ENCODE data around the gene TMEM267.
"Not testable (repeated sequence)": the region's sequence is repeated elsewhere in the genome, so short reads cannot be mapped to it uniquely, and the experiment has no call there.

Gene TMEM267, protein sequence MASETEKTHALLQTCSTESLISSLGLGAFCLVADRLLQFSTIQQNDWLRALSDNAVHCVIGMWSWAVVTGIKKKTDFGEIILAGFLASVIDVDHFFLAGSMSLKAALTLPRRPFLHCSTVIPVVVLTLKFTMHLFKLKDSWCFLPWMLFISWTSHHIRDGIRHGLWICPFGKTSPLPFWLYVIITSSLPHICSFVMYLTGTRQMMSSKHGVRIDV
- 4.7 to 30.2 (median 19.3) reads per million in 9 experiments for total RNA-seq

DNA sequence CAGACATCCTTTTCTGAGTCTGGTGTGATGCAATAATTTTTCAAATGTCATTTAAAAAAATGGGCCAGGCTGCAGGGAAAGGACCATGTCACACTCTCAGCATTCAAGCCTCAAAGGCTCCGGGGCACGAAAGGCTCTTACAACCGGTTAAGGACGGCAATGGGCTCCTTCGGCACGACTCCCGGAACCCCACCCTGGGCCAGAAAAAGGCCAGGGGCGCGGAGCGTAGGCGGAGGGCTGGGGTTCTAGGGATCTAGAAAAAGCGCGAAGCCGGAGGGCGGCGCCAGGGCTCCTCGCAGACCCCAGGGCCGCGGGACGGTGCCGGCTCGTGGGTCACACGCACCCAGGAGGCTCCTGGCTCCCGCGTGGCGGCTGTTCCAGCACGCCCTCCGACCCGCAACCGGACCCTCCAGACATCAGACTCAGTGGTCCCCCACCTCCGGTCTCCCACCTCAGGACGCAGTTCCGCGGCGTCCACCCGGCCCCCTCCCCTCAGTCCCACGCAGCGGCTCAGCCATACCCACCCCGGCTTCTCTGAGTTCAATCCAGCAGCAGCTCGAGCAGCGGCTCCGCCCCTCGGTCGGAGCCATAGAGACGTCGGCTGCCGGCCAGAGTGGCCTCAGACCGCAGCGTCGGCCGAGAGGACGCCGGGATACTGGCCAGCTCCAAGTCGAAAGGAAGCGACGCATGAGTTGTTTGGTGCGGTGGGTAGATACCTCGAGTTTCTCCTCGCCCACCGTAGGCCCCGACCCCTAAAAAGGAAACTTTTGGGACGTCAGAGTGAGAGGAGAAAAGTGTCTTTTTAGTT lies at the start of gene TMEM267:
Gene TMEM267 (minus strand): TSS at position 568 of the 808 bp plus-strand sequence. CDS start 29,896 bp downstream, outside the sequence.
- Mint-ChIP-seq H3K4me3 (peak within 1 kb of the TSS; percentile 86 to 90), H3K4me1 (ENCODE audit: low read depth in 2 of 2) (peaks cover 11 to 29% of the 10 kb centered on the region in 2 donors), H3K36me3 (ENCODE audit: insufficient read depth) (peaks cover 17% of the 10 kb centered on the region), H3K27ac (peak within 1 kb of the TSS; percentile 96 to 99), H3K9me3 (no peaks in the 10 kb centered on the region), H3K27me3 (no peaks in the 10 kb centered on the region)
- DNase-seq, result peak; percentile 72 to 73 (median 72)
- peak; percentile 84 for ATAC-seq (replicated peaks)

DNA sequence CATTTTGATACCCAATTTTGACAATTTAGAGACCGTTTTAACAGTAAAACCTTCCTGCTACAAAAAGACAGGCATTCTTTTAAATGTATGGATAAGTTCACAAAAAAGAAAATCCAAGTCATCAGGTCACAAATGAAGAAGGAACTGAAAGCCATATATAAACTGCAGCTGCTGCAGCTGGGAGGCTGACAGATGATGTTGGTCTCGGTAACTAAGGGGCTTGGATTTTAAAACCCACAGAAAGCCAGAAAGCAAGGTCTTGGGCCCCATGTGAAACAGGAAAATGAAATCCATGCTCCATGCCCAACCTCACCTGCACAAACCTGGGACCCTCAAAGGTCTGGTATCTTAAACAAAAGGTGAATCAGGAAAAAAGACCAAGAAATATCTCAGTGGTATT lies 47.0 kb upstream of the TMEM267 start:
- Mint-ChIP-seq H3K4me3 (no peak overlapping the region), H3K27ac (no peak overlapping the region), H3K36me3 (ENCODE audit: insufficient read depth) (peaks cover 80% of the 10 kb centered on the region), H3K9me3 (no peaks in the 10 kb centered on the region), H3K4me1 (ENCODE audit: low read depth in 2 of 2) (peaks cover 0 to 9% of the 10 kb centered on the region in 2 donors), H3K27me3 (no peaks in the 10 kb centered on the region)
- ATAC-seq (replicated peaks) (no peak), DNase-seq (no peak)

DNA sequence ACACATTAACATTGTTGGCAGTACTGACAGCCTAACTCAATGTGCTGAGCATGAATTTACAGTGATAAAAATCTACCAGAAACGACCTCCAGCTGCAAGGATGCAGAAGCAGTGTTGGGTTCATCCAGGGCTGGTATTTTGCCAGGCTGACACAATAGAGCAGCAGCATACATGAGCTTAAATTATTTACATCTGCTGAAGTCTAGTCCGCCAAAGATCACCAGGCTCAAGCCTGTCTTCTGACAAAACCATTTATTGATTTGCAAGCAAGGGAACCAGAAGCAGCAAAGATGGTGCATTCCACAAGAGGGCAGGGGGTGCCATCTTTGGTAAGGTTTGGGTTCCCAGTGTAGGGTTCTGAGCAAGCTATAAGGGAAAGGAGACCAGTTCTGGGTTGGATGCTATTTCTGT lies 40.0 kb upstream of the TMEM267 start:
- no peaks in the 10 kb centered on the region for H3K27me3 Mint-ChIP-seq
- peaks cover 15% of the 10 kb centered on the region for H3K36me3 Mint-ChIP-seq (ENCODE audit: insufficient read depth)
- no peak for ATAC-seq (replicated peaks)
- peak overlapping the region in 1 of 2 donors; percentile 57 for H3K27ac Mint-ChIP-seq
- no peaks in the 10 kb centered on the region for H3K4me1 Mint-ChIP-seq (ENCODE audit: low read depth in 2 of 2)
- H3K4me3 Mint-ChIP-seq, result no peak overlapping the region
- DNase-seq, result no peak
- H3K9me3 Mint-ChIP-seq, result no peaks in the 10 kb centered on the region

DNA sequence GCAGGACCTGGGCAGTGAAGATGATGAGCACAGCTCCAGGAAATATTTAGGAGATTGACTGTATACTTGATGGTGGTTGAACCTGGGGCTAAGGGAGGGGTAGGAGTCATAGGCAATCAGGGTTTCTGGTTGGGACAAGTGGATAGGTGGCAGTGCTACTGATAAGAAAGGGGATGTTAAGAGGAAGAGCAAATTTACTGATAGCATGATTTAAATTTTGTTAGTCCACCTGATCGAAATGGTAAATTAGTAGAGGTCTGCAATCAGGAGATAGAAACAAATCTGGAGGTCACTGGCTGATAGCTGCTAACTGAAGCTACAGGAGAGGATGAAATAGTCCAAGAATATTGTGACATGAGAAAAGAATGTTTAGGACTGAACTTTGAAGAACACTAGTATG lies 37.0 kb upstream of the TMEM267 start:
- no peak overlapping the region for H3K27ac Mint-ChIP-seq
- no peaks in the 10 kb centered on the region for H3K27me3 Mint-ChIP-seq
- H3K36me3 Mint-ChIP-seq (ENCODE audit: insufficient read depth), result peaks cover 4% of the 10 kb centered on the region
- ATAC-seq (replicated peaks) (no peak), DNase-seq (no peak)
- H3K4me1 Mint-ChIP-seq (ENCODE audit: low read depth in 2 of 2), result peaks cover 0 to 6% of the 10 kb centered on the region in 2 donors
- no peaks in the 10 kb centered on the region for H3K9me3 Mint-ChIP-seq
- no peak overlapping the region for H3K4me3 Mint-ChIP-seq

DNA sequence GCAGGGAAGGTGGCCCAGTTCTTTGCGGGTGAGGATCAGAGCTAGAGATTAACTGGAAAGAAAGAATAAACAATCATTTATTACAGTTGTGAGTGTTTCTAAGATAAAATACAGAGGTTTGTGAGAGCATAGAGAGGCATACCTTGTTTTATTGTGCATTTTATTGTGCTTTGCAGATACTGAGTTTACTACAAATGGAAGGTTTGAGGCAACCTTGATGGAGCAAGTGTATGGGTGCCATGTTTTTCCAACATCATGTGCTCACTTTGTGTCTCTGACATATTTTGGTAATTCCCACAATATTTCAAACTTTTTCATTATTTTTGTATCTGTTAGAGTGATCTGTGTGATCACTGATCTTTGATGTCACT lies 32.0 kb upstream of the TMEM267 start:
- peaks cover 13 to 24% of the 10 kb centered on the region in 2 donors for H3K4me1 Mint-ChIP-seq (ENCODE audit: low read depth in 2 of 2)
- no peaks in the 10 kb centered on the region for H3K9me3 Mint-ChIP-seq
- H3K36me3 Mint-ChIP-seq (ENCODE audit: insufficient read depth), result peaks cover 8% of the 10 kb centered on the region
- peak overlapping the region; percentile 88 to 95 for H3K27ac Mint-ChIP-seq
- no peaks in the 10 kb centered on the region for H3K27me3 Mint-ChIP-seq
- peak overlapping the region; percentile 86 to 91 for H3K4me3 Mint-ChIP-seq
- ATAC-seq (replicated peaks), result no peak
- no peak for DNase-seq

DNA sequence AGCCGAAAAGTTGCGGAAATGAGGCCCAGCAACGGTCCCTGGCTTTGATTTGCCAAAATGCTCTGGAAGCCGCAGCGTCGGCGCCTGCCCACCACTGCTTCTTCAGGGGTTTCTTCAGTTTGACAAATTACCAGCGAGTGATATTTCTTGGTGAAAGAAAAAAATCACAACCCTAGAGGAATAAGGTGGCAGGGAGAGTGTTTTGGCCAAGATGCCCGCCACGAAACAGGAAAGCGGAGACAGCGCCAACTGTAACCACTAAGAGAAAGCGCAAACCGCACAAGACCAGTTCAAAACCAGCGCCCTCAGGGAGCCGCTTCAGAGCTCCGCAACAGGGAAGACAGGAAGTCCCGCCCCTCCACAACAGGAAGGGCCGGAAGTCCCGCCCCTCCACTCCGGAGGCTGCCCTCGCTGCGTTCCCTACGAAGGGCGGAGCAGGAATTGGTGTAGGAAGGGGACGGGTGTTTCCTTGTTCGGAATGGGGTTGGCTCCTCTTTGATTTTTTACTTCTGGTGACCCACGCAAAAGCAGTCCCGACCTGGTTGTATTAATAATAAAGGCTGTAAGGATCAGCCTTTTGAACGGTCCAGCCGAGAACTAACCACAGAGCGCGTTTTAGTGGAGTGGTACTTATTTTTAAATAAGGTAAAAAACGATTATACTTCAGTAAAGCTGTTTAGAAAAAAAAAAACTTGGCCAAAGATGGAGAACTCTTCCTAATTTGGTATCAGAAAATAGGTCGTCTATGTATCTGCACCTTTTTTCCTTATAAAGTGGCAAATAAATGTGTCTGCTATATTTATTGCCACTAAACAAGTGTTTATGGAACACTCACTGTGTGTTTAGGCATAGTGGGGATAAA lies 31.4 kb upstream of the TMEM267 start, which contains the start of gene C5orf34:
Gene C5orf34 (minus strand): TSS at position 333 of the 862 bp plus-strand sequence. CDS start 5,809 bp downstream, outside the sequence.
- Mint-ChIP-seq H3K4me1 (ENCODE audit: low read depth in 2 of 2) (peaks cover 13 to 24% of the 10 kb centered on the region in 2 donors), H3K27ac (peak within 1 kb of the TSS; percentile 88 to 95), H3K4me3 (peak within 1 kb of the TSS; percentile 86 to 91), H3K9me3 (no peaks in the 10 kb centered on the region), H3K36me3 (ENCODE audit: insufficient read depth) (peaks cover 11% of the 10 kb centered on the region), H3K27me3 (no peaks in the 10 kb centered on the region)
- peak; percentile 93 for ATAC-seq (replicated peaks)
- peak; percentile 90 to 92 (median 91) for DNase-seq

DNA sequence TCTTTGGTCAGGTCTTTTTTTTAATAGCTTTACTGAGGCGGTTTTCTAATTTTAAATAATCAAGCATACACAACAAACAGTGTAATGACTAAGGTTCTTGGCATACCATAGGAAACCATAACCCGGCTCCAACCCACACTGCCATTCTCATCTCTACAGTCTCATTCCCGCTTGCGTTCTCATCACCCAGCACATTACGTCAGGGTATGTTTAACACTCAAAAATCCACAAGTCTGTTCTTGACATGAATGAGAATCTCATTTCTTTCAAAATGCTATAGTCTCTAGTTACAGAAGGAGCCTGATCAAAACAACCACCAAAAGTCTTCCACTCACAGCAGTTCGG lies 30.8 kb upstream of the TMEM267 start:
- DNase-seq, result no peak
- Mint-ChIP-seq H3K9me3 (no peaks in the 10 kb centered on the region), H3K27ac (peak overlapping the region; percentile 88 to 95), H3K27me3 (no peaks in the 10 kb centered on the region), H3K36me3 (ENCODE audit: insufficient read depth) (peaks cover 10% of the 10 kb centered on the region), H3K4me3 (peak overlapping the region; percentile 86 to 91), H3K4me1 (ENCODE audit: low read depth in 2 of 2) (peaks cover 13 to 24% of the 10 kb centered on the region in 2 donors)
- ATAC-seq (replicated peaks), result peak; percentile 47

DNA sequence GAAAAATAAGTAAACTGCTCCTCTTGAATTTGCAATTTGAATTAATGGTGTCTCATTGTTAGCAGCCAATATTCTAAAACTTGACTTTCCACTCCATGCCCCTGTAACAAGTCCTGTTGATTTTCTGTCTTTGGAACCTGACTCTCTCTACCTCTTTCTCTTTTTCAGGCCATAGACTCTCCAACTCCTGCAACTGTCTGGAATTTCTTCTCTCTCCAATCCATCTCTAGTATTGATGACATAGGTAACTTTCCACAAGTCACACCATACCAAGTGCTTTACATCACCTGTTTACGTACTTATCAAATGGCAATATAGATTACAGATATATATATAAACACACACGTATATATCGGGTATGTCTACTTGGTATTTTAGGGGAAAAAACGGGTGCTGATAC lies 30.4 kb upstream of the TMEM267 start:
- ATAC-seq (replicated peaks) (no peak), DNase-seq (no peak)
- H3K36me3 Mint-ChIP-seq (ENCODE audit: insufficient read depth), result peaks cover 8% of the 10 kb centered on the region
- H3K27me3 Mint-ChIP-seq, result no peaks in the 10 kb centered on the region
- peak overlapping the region; percentile 86 to 91 for H3K4me3 Mint-ChIP-seq
- peak overlapping the region; percentile 88 to 95 for H3K27ac Mint-ChIP-seq
- no peaks in the 10 kb centered on the region for H3K9me3 Mint-ChIP-seq
- peaks cover 13 to 24% of the 10 kb centered on the region in 2 donors for H3K4me1 Mint-ChIP-seq (ENCODE audit: low read depth in 2 of 2)

DNA sequence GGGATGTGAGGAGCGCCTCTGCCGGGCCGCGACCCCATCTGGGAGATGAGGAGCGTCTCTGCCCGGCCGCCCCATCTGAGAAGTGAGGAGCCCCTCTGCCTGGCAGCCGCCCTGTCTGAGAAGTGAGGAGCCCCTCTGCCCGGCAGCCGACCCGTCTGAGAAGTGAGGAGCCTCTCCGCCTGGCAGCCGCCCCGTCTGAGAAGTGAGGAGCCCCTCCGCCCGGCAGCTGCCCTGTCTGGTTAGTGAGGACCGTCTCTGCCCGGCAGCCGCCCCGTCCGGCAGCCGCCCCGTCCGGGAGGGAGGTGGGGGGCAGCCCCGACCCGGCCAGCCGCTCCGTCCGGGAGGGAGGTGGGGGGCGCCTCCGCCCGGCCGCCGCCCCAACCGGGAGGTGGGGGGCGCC lies 27.4 kb upstream of the TMEM267 start:
- H3K27me3 Mint-ChIP-seq; DNase-seq; H3K4me3 Mint-ChIP-seq; ATAC-seq (replicated peaks); H3K27ac Mint-ChIP-seq; H3K9me3 Mint-ChIP-seq: not testable (repeated sequence)
- H3K36me3 Mint-ChIP-seq (ENCODE audit: insufficient read depth), result peaks cover 12% of the 10 kb centered on the region
- peaks cover 13 to 19% of the 10 kb centered on the region in 2 donors for H3K4me1 Mint-ChIP-seq (ENCODE audit: low read depth in 2 of 2)

DNA sequence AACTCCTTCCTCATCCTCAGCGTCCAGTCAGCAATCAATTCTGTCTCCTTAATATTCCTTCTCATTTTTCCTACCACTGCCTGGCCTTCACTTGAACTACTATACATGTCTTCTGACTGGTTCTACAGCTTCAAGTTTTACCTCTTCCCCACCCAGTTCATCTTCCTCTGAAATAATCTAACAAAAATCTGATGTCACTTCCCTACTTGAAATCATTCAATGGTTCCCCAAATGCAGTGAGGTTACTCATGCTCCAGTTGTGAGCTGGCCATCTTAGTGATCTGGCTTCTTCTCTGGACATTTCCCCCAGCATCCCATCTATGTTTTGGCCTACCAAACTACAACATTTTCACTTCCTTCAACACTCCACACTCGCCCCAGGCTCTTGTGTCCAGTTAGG lies 14.9 kb upstream of the TMEM267 start:
- DNase-seq, result no peak

DNA sequence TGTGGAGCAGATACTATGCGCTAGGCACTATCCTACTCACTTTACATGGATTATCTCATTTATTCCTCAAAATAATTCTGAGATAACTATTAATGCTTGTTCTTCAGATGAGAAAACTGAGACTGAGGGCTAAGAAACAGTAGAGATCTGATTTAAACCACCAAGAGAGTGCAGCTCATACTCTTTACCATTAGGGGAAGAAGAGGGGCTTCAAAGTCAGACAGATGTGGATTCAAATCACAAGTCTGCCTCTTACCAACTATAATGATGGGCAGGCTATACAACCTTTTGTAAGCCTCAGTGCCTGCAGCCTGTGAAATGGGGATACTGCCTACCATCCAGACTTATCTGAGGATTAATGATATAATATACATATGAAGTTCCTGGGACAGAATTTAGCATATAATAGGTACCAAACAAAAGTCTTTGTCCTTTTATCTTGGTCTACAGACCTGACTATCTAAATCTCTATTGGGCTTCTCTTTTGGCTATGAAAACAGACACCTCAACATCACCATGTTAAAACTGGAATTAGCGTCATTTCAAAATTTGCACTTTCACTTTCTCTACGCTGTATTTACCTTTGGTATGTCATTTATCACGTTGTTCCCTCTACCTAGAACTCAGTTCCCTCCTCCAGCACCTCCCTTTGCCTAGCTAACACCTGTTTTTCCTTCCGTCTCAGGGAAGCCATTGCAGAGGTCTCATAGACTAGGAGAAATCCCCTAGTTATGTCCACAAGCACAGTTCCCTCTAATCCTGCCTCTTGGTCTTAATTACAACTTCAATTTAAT lies 13.8 kb upstream of the TMEM267 start:
- Mint-ChIP-seq H3K9me3 (no peaks in the 10 kb centered on the region), H3K27ac (peak overlapping the region; percentile 12 to 82), H3K4me1 (ENCODE audit: low read depth in 2 of 2) (peaks cover 0 to 2% of the 10 kb centered on the region in 2 donors), H3K4me3 (peak overlapping the region; percentile 45 to 54), H3K36me3 (ENCODE audit: insufficient read depth) (no peaks in the 10 kb centered on the region), H3K27me3 (no peaks in the 10 kb centered on the region)
- no peak for DNase-seq
- ATAC-seq (replicated peaks), result no peak

More for the DNA sequence above, 14.9 kb upstream of the TMEM267 start:
- Mint-ChIP-seq H3K27me3 (no peaks in the 10 kb centered on the region), H3K36me3 (ENCODE audit: insufficient read depth) (no peaks in the 10 kb centered on the region), H3K4me1 (ENCODE audit: low read depth in 2 of 2) (peaks cover 0 to 2% of the 10 kb centered on the region in 2 donors), H3K9me3 (no peaks in the 10 kb centered on the region), H3K27ac (no peak overlapping the region), H3K4me3 (no peak overlapping the region)
- ATAC-seq (replicated peaks), result no peak

DNA sequence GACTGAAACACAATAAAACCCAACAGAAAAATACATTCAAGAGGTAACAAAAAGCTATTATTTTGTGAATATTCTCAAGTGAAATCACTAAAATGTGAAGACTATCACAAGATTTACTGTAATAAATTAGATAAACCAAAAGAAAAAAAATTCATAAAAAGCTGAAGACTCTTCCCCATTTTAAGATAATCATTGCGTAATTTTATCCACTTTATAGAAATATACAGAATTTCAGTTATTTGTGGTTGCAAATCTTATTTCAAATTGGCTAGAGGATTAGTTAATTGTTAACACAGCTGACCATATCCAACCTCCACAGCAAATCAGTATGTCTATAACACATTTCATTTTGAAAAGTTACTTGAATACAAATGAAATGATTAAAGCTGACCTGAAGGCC lies 7.7 kb upstream of the TMEM267 start:
- Mint-ChIP-seq H3K27me3 (no peaks in the 10 kb centered on the region), H3K4me3 (no peak overlapping the region), H3K36me3 (ENCODE audit: insufficient read depth) (no peaks in the 10 kb centered on the region), H3K27ac (no peak overlapping the region), H3K4me1 (ENCODE audit: low read depth in 2 of 2) (no peaks in the 10 kb centered on the region), H3K9me3 (no peaks in the 10 kb centered on the region)
- DNase-seq (no peak), ATAC-seq (replicated peaks) (no peak)
